ENCODE results near the gene DNAH12.

GRCh38 chr3:57555306-57555705 lies 11.2 kb upstream of the DNAH12 start:
- no peak for TF ChIP-seq CTCF (IDR thresholded peaks at IDR 0.05)
- TF ChIP-seq POLR2A (IDR thresholded peaks at IDR 0.05), result no peak
